Tibial nerve (tissue), 4 donors: Measurements from ENCODE around the gene MAP4. TPM values are rescaled to one million over a fixed set of nuclear protein-coding genes. Genes with fewer than 3 reads are reported as not detected.

Experiments
- DNase-seq, 2 donors: peaks; one replicate each; pipeline ENCODE4 v3.0.0-alpha.2; 2019; ENCODE audit warnings: low spot score in 2 of 2
- H3K27ac ChIP-seq, 4 donors: fragments of 200-600 bp; sonication (generic) in 3 of 4; one replicate each; pipeline ENCODE4 v1.5.1; 2017 to 2019; ENCODE audit warnings: mild to moderate bottlenecking in 1 of 4
- H3K27me3 ChIP-seq, 2 donors: fragments of 200-600 bp; sonication (generic) in 1 of 2; one replicate each; pipeline versions ENCODE4 v1.5.1 to v1.6.0; 2017 to 2019
- H3K36me3 ChIP-seq, 3 donors: fragments of 200-600 bp; sonication (generic); one replicate each; pipeline ENCODE4 v1.5.1; 2018 to 2019
- H3K4me1 ChIP-seq, 4 donors: fragments of 200-600 bp; sonication (generic) in 3 of 4; one replicate each; pipeline ENCODE4 v1.5.1; 2017 to 2019
- H3K4me3 ChIP-seq, 4 donors: fragments of 200-600 bp; sonication (generic) in 3 of 4; one replicate each; pipeline ENCODE4 v1.5.1; 2017 to 2019; ENCODE audit warnings: mild to moderate bottlenecking in 1 of 4, moderate library complexity in 1 of 4
- H3K9me3 ChIP-seq, 4 donors: fragments of 200-600 bp; sonication (generic) in 3 of 4; one replicate each; pipeline ENCODE4 v1.5.1; 2017 to 2019
- EP300 ChIP-seq, 2 donors: sonication (generic); formaldehyde crosslinking; IDR thresholded peaks; one replicate each; pipeline ENCODE4 v1.6.1; 2017; ENCODE audit warnings: antibody characterized with exemption in 2 of 2, mild to moderate bottlenecking in 1 of 2
- POLR2A ChIP-seq, 2 donors: fragments of 450-650 bp; IDR thresholded peaks; one replicate each; pipeline ENCODE4 v1.6.1; 2017; ENCODE audit warnings: antibody characterized with exemption in 2 of 2, mild to moderate bottlenecking in 2 of 2, moderate library complexity in 2 of 2
- WGBS, 2 donors: methylation state at CpG; one replicate each; pipeline ENCODE4 v1.1.5; 2018; 5-methylcytosine and 5-hydroxymethylcytosine counted together
- total RNA-seq, 4 donors: library from RNA; depleted of rRNA; stranded (reverse); fragments of >200 nt; gene quantifications; one replicate each; pipeline ENCODE4 v1.1.0, GENCODE V29; 2016
- TF ChIP-seq, protein P1 (sequence below), 5 experiments: fragments of 200-600 bp in 3 of 5; fragments of 450-650 bp in 2 of 5; sonication (generic) in 3 of 5; IDR thresholded peaks; one replicate each; pipeline ENCODE4 v1.5.1; 2016 to 2019; ENCODE audit warnings: antibody characterized with exemption in 5 of 5, mild to moderate bottlenecking in 3 of 5, moderate library complexity in 2 of 5

Gene MAP4
- total RNA-seq, 4 donors from 2014 or later, result 201 to 239 (median 231) TPM

DNA sequence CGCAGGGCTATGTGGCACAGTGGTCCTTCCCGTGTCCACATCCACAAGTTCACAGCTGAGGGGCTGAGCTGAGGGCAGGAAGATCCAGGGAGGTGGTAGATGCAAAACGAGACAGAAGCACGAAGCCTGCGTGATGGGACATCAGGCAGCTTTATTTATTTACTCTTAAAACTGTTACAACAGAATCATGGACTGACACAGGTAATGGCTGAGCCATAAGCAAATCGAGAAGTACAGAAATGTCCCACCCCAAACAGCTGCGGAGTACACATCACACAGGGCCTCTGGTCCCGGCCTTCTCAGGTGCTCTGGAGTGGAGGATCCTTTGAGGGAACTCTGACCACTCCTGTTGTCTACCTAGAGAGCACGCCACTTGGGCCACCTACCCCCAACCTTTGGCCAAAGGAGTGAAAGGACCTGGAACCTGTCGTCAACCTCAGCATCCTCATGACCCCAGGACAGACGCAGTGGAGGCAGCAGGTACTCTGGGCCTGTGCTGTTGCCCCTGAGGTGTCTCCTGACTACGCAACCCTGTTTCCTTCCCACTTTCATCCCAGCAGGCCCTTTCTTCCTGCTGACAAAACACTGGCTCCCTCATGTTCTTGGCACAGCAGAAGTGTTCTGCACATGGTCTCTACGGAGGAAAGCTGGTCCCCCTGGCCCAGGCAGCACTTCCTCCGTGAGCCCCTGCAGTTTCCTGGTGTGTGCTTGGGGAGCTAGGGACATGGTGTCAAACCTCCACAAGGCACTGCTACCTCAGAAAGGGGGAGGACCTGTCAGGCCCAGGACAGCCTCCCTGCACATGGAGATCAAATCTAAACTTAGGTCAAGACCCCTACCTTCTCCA is 165.4 kb downstream of the MAP4 start:
- 68 to 73% methylated on average over 13 to 14 of the region's 14 CpGs for WGBS, 2 donors
- no peak overlapping the region for H3K4me3 ChIP-seq
- no peak overlapping the region for H3K27ac ChIP-seq
- no peaks in the 10 kb centered on the region for H3K27me3 ChIP-seq
- H3K36me3 ChIP-seq, result peaks cover 0 to 99% (median 19%) of the 10 kb centered on the region in 3 donors
- H3K4me1 ChIP-seq, result no peaks in the 10 kb centered on the region
- TF ChIP-seq EP300 (IDR thresholded peaks at IDR 0.05) (no peak), POLR2A (IDR thresholded peaks at IDR 0.05) (no peak)
- TF ChIP-seq, protein P1, sequence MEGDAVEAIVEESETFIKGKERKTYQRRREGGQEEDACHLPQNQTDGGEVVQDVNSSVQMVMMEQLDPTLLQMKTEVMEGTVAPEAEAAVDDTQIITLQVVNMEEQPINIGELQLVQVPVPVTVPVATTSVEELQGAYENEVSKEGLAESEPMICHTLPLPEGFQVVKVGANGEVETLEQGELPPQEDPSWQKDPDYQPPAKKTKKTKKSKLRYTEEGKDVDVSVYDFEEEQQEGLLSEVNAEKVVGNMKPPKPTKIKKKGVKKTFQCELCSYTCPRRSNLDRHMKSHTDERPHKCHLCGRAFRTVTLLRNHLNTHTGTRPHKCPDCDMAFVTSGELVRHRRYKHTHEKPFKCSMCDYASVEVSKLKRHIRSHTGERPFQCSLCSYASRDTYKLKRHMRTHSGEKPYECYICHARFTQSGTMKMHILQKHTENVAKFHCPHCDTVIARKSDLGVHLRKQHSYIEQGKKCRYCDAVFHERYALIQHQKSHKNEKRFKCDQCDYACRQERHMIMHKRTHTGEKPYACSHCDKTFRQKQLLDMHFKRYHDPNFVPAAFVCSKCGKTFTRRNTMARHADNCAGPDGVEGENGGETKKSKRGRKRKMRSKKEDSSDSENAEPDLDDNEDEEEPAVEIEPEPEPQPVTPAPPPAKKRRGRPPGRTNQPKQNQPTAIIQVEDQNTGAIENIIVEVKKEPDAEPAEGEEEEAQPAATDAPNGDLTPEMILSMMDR (IDR thresholded peaks at IDR 0.05), result no peak
- no peaks in the 10 kb centered on the region for H3K9me3 ChIP-seq
- DNase-seq, result no peak

DNA sequence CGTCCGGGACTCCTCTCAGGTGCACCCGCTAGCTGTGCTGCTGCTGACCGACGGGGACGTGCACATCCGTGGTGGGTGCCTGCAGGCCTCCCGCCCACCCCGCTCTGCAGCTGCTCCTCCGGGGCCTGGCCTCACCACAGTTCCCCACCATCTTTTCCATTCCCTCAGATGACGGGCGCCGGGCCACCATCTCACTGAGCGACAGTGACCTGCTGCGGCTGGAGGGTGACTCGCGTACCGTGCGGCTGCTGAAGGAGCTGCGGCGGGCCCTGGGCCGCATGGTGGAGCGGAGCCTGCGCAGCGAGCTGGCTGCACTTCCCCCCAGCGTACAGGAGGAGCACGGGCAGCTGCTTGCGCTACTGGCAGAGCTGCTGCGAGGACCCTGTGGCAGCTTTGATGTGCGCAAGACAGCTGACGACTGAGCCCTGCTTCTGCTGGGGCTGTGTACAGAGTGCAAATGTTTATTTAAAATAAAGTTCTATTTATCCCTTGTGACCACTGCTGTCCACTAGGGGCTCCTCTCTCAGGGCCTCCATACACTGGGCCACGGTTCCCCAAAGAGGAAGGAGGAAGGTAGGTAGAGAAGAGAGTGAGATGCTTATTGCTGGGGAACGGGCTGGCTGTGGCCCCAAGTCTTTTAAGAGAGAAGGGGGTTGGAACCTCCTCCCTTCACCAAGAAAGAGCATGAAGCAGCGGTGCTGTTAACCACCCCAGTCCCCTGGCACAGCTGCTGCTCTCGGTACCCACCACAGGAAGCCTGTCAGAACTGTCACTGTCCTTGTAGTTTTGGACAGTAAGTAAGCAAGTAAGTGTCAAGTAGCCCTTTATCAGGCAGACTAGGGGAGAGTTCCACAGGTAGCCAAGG is 166.3 kb downstream of the MAP4 start:
- Histone ChIP-seq H3K27me3 (no peaks in the 10 kb centered on the region), H3K4me3 (no peak overlapping the region), H3K27ac (no peak overlapping the region), H3K36me3 (peaks cover 0 to 99% (median 20%) of the 10 kb centered on the region in 3 donors), H3K9me3 (no peaks in the 10 kb centered on the region), H3K4me1 (no peaks in the 10 kb centered on the region)
- no peak for DNase-seq
- TF ChIP-seq, protein P1 (IDR thresholded peaks at IDR 0.05), result peak in 2 of 5 experiments; percentile 24 to 33
- TF ChIP-seq EP300 (IDR thresholded peaks at IDR 0.05), result no peak
- 80 to 81% methylated on average over 25 to 35 of the region's 35 CpGs for WGBS, 2 donors

DNA sequence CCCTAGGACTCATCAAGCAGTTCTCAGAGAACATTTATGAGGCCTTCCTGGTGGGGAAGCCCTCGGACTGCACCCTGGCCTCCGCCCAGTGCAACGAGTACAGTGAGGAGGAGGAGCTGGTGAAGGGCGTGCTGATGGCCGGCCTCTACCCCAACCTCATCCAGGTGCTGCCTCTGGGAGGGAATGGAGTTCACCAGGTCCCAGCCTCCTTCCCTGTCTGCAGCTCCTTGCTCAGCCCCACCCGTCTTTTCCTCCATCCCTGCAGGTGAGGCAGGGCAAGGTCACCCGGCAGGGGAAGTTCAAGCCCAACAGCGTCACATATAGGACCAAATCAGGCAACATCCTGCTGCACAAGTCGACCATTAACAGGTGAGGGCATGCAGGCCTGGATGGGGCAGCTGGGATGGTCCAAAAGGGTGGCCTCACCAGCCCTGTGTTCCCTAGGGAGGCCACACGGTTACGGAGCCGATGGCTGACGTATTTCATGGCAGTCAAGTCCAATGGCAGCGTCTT is 167.0 kb downstream of the MAP4 start:
- no peaks in the 10 kb centered on the region for H3K4me1 ChIP-seq
- H3K36me3 ChIP-seq, result peaks cover 0 to 99% (median 26%) of the 10 kb centered on the region in 3 donors
- H3K27ac ChIP-seq, result no peak overlapping the region
- H3K27me3 ChIP-seq, result no peaks in the 10 kb centered on the region
- WGBS, 2 donors, result 70 to 73% methylated on average over 12 to 14 of the region's 14 CpGs
- H3K4me3 ChIP-seq, result no peak overlapping the region
- TF ChIP-seq EP300 (IDR thresholded peaks at IDR 0.05) (no peak), POLR2A (IDR thresholded peaks at IDR 0.05) (no peak)
- TF ChIP-seq, protein P1 (IDR thresholded peaks at IDR 0.05), result no peak
- H3K9me3 ChIP-seq, result no peaks in the 10 kb centered on the region
- no peak for DNase-seq

DNA sequence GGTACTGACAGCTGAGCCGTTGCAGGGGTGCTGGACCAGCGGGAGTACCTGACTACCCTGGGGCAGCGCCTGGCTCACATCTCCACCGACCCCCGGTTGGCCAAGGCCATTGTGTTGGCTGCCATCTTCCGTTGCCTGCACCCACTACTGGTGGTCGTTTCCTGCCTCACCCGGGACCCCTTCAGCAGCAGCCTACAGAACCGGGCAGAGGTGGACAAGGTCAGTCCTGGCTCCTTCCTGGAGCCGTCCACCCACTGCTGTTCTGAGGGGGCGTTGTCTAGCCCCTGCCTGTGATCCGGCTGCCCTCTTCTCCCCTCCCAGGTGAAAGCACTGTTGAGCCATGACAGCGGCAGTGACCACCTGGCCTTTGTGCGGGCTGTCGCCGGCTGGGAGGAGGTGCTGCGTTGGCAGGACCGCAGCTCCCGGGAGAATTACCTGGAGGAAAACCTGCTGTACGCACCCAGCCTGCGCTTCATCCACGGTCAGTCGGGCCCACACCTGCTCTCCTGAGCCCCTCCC is 167.6 kb downstream of the MAP4 start:
- 80 to 81% methylated on average over 15 to 23 of the region's 23 CpGs for WGBS, 2 donors
- Histone ChIP-seq H3K4me1 (no peaks in the 10 kb centered on the region), H3K36me3 (peaks cover 0 to 99% (median 32%) of the 10 kb centered on the region in 3 donors), H3K4me3 (no peak overlapping the region), H3K9me3 (no peaks in the 10 kb centered on the region), H3K27ac (no peak overlapping the region), H3K27me3 (no peaks in the 10 kb centered on the region)
- TF ChIP-seq, protein P1 (IDR thresholded peaks at IDR 0.05), result no peak
- no peak for TF ChIP-seq POLR2A (IDR thresholded peaks at IDR 0.05)
- peak in 1 of 2 donors; percentile 8 for TF ChIP-seq EP300 (IDR thresholded peaks at IDR 0.05)
- DNase-seq, result no peak
